CD4-positive, alpha-beta T cell treated with Interleukin-12 subunit alpha and Interleukin-12 subunit beta, for 1 hour (primary cell): ENCODE measurements around the gene NTNG1.
"Not testable (repeated sequence)": the region's sequence is repeated elsewhere in the genome, so short reads cannot be mapped to it uniquely, and the experiment has no call there.

Source experiments
- DNase-seq: peaks from one replicate; pipeline ENCODE4 v3.0.0-alpha.2; 2020

The NTNG1 gene

GRCh38 chr1:107140703-107141490 lies at the start of gene NTNG1:
TSS of gene NTNG1 (plus strand) at chr1:107141039.
- DNase-seq = no peak

- DNase-seq = no peak
Observed at GRCh38 chr1:107091418-107091817, 49.4 kb upstream of the NTNG1 start.

- DNase-seq = not testable (repeated sequence)
Observed at GRCh38 chr1:107093395-107093794, 47.4 kb upstream of the NTNG1 start.

GRCh38 chr1:107095647-107096046 lies 45.2 kb upstream of the NTNG1 start:
- no peak for DNase-seq

GRCh38 chr1:107096690-107097089 lies 44.1 kb upstream of the NTNG1 start:
- no peak for DNase-seq

GRCh38 chr1:107098961-107099360 lies 41.9 kb upstream of the NTNG1 start:
- DNase-seq = no peak

GRCh38 chr1:107100331-107100984 lies 40.4 kb upstream of the NTNG1 start:
- no peak for DNase-seq

GRCh38 chr1:107105914-107106313 lies 34.9 kb upstream of the NTNG1 start:
- DNase-seq = no peak

GRCh38 chr1:107110326-107110725 lies 30.5 kb upstream of the NTNG1 start:
- no peak for DNase-seq

- no peak for DNase-seq
Observed at GRCh38 chr1:107116306-107116790, 24.5 kb upstream of the NTNG1 start.

GRCh38 chr1:107122225-107122624 lies 18.6 kb upstream of the NTNG1 start:
- DNase-seq = no peak

GRCh38 chr1:107123741-107124140 lies 17.1 kb upstream of the NTNG1 start:
- no peak for DNase-seq

- no peak for DNase-seq
Observed at GRCh38 chr1:107124694-107125093, 16.1 kb upstream of the NTNG1 start.

- DNase-seq = no peak
Observed at GRCh38 chr1:107132195-107132594, 8.6 kb upstream of the NTNG1 start.

GRCh38 chr1:107132780-107133179 lies 8.1 kb upstream of the NTNG1 start:
- DNase-seq = no peak

- DNase-seq = no peak
Observed at GRCh38 chr1:107135463-107135862, 5.4 kb upstream of the NTNG1 start.

- no peak for DNase-seq
Observed at GRCh38 chr1:107138166-107138565, 2.7 kb upstream of the NTNG1 start.

- DNase-seq = no peak
Observed at GRCh38 chr1:107138767-107139445, 1.9 kb upstream of the NTNG1 start.

GRCh38 chr1:107139833-107140702 lies 771 bp upstream of the NTNG1 start:
- no peak for DNase-seq

- DNase-seq = no peak
Observed at GRCh38 chr1:107141491-107142126, 770 bp downstream of the NTNG1 start.

- DNase-seq = peak; percentile 5
Observed at GRCh38 chr1:107142140-107142542, 1.3 kb downstream of the NTNG1 start.

- no peak for DNase-seq
Observed at GRCh38 chr1:107142666-107143065, 1.8 kb downstream of the NTNG1 start.
